ENCODE measurements around the gene NPAT. TPM values are rescaled to one million over a fixed set of nuclear protein-coding genes. Genes with fewer than 3 reads are reported as not detected.
"Not testable (repeated sequence)": the region's sequence is repeated elsewhere in the genome, so short reads cannot be mapped to it uniquely, and the experiment has no call there.

NPAT gene
- total RNA-seq, 2 donors from 2014 or later, result 8.6 to 8.9 TPM

DNA sequence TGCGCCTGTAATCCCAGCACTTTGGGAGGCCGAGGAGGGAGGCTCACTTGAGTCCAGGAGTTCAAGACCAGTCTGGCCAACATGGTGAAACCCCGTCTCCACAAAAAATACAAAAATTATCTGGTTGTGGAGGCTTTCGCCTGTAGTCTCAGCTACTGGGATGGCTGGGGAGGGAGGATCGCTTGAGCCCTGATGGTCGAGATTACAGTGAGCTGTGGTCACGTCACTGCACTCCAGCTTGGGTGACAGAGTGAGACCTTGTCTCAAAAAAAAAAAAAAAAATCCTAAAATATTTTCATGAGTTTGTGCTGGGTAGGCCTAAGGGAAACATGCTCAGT, 101.5 kb downstream of the NPAT start:
- intact Hi-C loops (cut with DNase I); DNase-seq: not testable (repeated sequence)
- peak in 1 of 2 donors; percentile 1 for ATAC-seq

DNA sequence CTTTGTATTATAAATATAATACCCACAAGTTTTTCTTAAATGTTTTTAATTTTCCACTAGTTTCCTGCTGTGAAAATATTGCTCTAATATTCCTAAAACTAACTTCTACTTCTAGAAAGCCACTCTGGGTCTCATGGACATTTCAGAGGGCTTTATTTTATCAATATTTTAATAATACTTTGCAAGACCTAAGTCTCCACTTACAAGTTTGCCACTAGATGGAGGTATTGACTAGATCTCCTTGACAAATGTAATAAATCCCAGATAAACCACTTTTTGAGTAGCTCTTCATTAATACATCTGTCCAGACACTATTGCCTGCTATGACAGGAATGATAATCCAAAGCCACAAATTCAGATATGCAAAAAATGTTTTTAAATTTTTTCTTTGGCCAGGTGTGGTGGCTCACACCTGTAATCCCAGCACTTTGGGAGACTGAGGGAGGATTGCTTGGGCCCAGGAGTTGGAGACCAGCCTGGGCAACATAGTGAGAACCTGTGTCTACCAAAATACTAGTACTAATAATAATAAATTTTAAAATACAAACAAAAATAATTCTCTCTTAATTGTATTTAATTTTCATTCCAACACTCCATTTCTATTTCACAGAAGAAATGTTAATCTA, 104.6 kb downstream of the NPAT start:
- intact Hi-C loops (cut with DNase I), result loop anchor here in 1 of 2 donors (2.0 kb wide), 1 partner anchor 105 kb away; the partner anchor contains the start of genes ATM and NPAT
- ATAC-seq, result no peak
- DNase-seq, result no peak

- intact Hi-C loops (cut with DNase I), result loop anchor here in 1 of 2 donors (2.0 kb wide), 1 partner anchor 107 kb away; the partner anchor contains the start of genes ATM and NPAT
- DNase-seq (peak; percentile 85), ATAC-seq (peak; percentile 90)
These were observed 106.8 kb downstream of the NPAT start for GRCh38 chr11:108115500-108116140.

DNA sequence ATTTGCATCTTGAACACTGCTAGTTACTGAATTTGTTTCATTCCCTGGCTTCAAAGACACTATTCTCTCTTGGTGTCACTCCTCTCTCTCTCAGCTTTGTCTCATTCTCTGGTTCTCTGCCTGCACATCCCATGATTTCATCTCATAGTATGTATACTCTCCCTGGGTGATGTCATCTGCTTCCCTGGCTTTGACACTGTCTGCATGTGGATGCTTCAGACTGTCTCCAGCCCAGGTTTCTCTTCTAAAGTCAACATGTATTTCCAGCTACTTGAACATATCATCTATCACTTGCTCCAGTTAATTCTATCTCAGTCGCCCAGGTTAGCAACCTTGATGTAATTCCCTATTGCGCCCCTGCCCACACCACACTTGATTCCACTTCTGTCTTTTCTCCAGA, 110.4 kb downstream of the NPAT start:
- no peak for ATAC-seq
- intact Hi-C loops (cut with DNase I), result no loop called here

GRCh38 chr11:108111126-108111525, 111.3 kb downstream of the NPAT start:
- intact Hi-C loops (cut with DNase I), result no loop called here
- DNase-seq (no peak), ATAC-seq (no peak)

More for the DNA sequence above, 110.4 kb downstream of the NPAT start:
- no peak for DNase-seq

Other genes with a start within 250 kb of the NPAT start
- gene CUL5, start 213.7 kb downstream of the NPAT start, total RNA-seq, result 10 to 100 TPM; 37.9 to 40.5 TPM
- gene ACAT1, start 101.1 kb downstream of the NPAT start, total RNA-seq, result 100 to 1,000 TPM; 132 to 140 TPM
- 10 to 100 TPM; 40.8 to 43.0 TPM for gene ATM, start 429 bp upstream of the NPAT start, total RNA-seq
- under 1 TPM; 0.18 to 0.94 TPM for gene C11orf65, start 244.9 kb upstream of the NPAT start, total RNA-seq

All from left cardiac atrium (tissue), 4 donors.